Suprapubic skin (tissue), 4 donors: ENCODE data around the gene CIRBP.

Source experiments
- CTCF ChIP-seq, 2 donors: fragments of 200-600 bp in 1 of 2; fragments of 450-650 bp in 1 of 2; sonication (generic) in 1 of 2; IDR thresholded peaks; one replicate each; pipeline ENCODE4 v1.5.1; 2016 to 2019; ENCODE audit warnings: antibody characterized with exemption in 2 of 2, mild to moderate bottlenecking in 1 of 2, moderate library complexity in 1 of 2
- EP300 ChIP-seq: sonication (generic); formaldehyde crosslinking; IDR thresholded peaks from one replicate; pipeline ENCODE4 v1.6.1; 2017; ENCODE audit warnings: antibody characterized with exemption
- POLR2A ChIP-seq, 2 donors: fragments of 450-650 bp; IDR thresholded peaks; one replicate each; pipeline ENCODE4 v1.6.1; 2017; ENCODE audit warnings: antibody characterized with exemption in 2 of 2, mild to moderate bottlenecking in 2 of 2, moderate library complexity in 2 of 2
- POLR2AphosphoS5 ChIP-seq, 3 donors: sonication (generic); formaldehyde crosslinking; IDR thresholded peaks; one replicate each; pipeline ENCODE4 v1.6.1; 2017; ENCODE audit warnings: antibody characterized with exemption in 3 of 3

- TF ChIP-seq EP300 (no peak), CTCF (IDR thresholded peaks at IDR 0.05) (no peak), POLR2A (IDR thresholded peaks at IDR 0.05) (no peak), POLR2AphosphoS5 (IDR thresholded peaks at IDR 0.05) (no peak)
These were observed 55.2 kb downstream of the CIRBP start for GRCh38 chr19:1324249-1324805.
